Naive thymus-derived CD8-positive, alpha-beta T cell (primary cell): ENCODE measurements around the gene DDA1. TPM values are rescaled to one million over a fixed set of nuclear protein-coding genes. Genes with fewer than 3 reads are reported as not detected.

Experiments
- ATAC-seq, 2 donors: fragments of 150-1000 bp; cut with Tn5 transposase in 1 of 2; sonication (Bioruptor Pico), chemical (Tn5 transposase) in 1 of 2; 1 replicate in 1 of 2; 2 replicates in 1 of 2; pipeline ENCODE4 v1.10.0; 2021; ENCODE audit warnings: mild to moderate bottlenecking in 2 of 2, moderate library complexity in 2 of 2
- POLR2A ChIA-PET: fragments of 350-600 bp; sonication (Branson Sonifier 250); formaldehyde crosslinking; loops from one replicate; lab custom pipeline; 2021; ENCODE audit warnings: antibody characterized with exemption; lab: Charles Lee
- DNase-seq, 10 donors: peaks; one replicate each; pipeline versions ENCODE4 v3.0.0 to v3.0.0-alpha.2; 2020 to 2022
- H3K27ac Mint-ChIP-seq, 10 donors: one replicate each; pipeline ENCODE4 v1.8.0; 2020 to 2022; ENCODE audit warnings: mild to moderate bottlenecking in 10 of 10, mixed read lengths in 10 of 10, moderate library complexity in 4 of 10, inconsistent platforms in 1 of 10
- H3K27me3 Mint-ChIP-seq, 5 donors: one replicate each; pipeline ENCODE4 v1.8.0; 2021 to 2022; ENCODE audit warnings: mixed read lengths in 5 of 5
- H3K36me3 Mint-ChIP-seq, 3 donors: one replicate each; pipeline ENCODE4 v1.8.0; 2020 to 2022; ENCODE audit warnings: mixed read lengths in 3 of 3, mild to moderate bottlenecking in 2 of 3, inconsistent platforms in 1 of 3
- H3K4me1 Mint-ChIP-seq, 4 donors: one replicate each; pipeline ENCODE4 v1.8.0; 2021 to 2022; ENCODE audit warnings: mixed read lengths in 4 of 4
- H3K4me3 Mint-ChIP-seq, 10 donors: one replicate each; pipeline ENCODE4 v1.8.0; 2020 to 2022; ENCODE audit warnings: mild to moderate bottlenecking in 10 of 10, mixed read lengths in 10 of 10, moderate library complexity in 6 of 10, inconsistent platforms in 1 of 10
- H3K9me3 Mint-ChIP-seq, 9 donors: one replicate each; pipeline ENCODE4 v1.8.0; 2020 to 2022; ENCODE audit warnings: mixed read lengths in 9 of 9, mild to moderate bottlenecking in 3 of 9, inconsistent platforms in 1 of 9, moderate library complexity in 1 of 9
- polyA plus RNA-seq, 3 donors: library from polyadenylated mRNA; unstranded; fragments of 300-500 nt; fragmentation: Illumina TruSeq; gene quantifications; one replicate each; pipeline ENCODE4 v1.2.3, GENCODE V29; 2021
- total RNA-seq, 8 experiments: library from RNA in 2 of 8; stranded (reverse) in 2 of 8; gene quantifications; one replicate each; pipeline ENCODE4 v1.2.3 and lab custom pipeline; 2021 to 2026

Gene DDA1
- total and polyA plus RNA-seq, 5 experiments from 2014 or later: 23.7 to 32.6 (median 31.2) TPM

GRCh38 chr19:17319473-17320238 lies 10.3 kb downstream of the DDA1 start:
- POLR2A ChIA-PET: no interaction called here
- DNase-seq: no peak

DNA sequence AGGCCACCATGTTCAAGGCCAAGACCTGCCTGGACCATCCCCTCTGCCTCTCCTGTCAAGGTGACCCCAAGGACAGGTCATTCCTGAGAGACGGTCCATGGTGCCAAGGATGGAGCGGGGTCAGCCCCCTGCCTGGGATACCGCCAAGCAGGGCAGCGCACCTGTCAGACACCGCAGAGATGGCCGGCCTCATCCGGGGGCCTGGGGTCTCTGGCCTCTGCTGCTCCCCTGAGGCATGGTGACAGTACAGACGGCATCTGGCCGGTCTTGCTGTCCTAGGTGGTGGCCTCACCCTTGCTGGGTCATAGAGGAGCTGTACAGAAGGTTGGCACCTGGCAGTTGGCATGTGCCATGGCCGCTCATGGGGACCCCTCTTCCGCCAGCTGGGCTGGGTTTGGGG lies 11.1 kb downstream of the DDA1 start:
- no peak overlapping the region for H3K4me3 Mint-ChIP-seq
- peaks cover 4 to 14% (median 9%) of the 10 kb centered on the region in 4 donors for H3K4me1 Mint-ChIP-seq
- POLR2A ChIA-PET: interaction anchor here (0.6 to 1.2 kb wide), 4 partner anchors 10 to 158 kb away, joined by 3 to 5 read pairs (median 3); partner anchors contain the start of gene DDA1
- H3K36me3 Mint-ChIP-seq: peaks cover 0 to 59% (median 9%) of the 10 kb centered on the region in 3 donors
- DNase-seq (no peak), ATAC-seq (no peak)
- H3K27me3 Mint-ChIP-seq: no peaks in the 10 kb centered on the region
- no peaks in the 10 kb centered on the region for H3K9me3 Mint-ChIP-seq
- H3K27ac Mint-ChIP-seq: no peak overlapping the region

More at GRCh38 chr19:17319473-17320238, 10.3 kb downstream of the DDA1 start:
- peak overlapping the region in 2 of 10 donors; percentile 9 to 15 for H3K27ac Mint-ChIP-seq
- H3K9me3 Mint-ChIP-seq: no peaks in the 10 kb centered on the region
- H3K27me3 Mint-ChIP-seq: no peaks in the 10 kb centered on the region
- H3K36me3 Mint-ChIP-seq: peaks cover 0 to 62% (median 9%) of the 10 kb centered on the region in 3 donors
- H3K4me3 Mint-ChIP-seq: no peak overlapping the region
- H3K4me1 Mint-ChIP-seq: peaks cover 4 to 14% (median 9%) of the 10 kb centered on the region in 4 donors
- ATAC-seq: no peak

DNA sequence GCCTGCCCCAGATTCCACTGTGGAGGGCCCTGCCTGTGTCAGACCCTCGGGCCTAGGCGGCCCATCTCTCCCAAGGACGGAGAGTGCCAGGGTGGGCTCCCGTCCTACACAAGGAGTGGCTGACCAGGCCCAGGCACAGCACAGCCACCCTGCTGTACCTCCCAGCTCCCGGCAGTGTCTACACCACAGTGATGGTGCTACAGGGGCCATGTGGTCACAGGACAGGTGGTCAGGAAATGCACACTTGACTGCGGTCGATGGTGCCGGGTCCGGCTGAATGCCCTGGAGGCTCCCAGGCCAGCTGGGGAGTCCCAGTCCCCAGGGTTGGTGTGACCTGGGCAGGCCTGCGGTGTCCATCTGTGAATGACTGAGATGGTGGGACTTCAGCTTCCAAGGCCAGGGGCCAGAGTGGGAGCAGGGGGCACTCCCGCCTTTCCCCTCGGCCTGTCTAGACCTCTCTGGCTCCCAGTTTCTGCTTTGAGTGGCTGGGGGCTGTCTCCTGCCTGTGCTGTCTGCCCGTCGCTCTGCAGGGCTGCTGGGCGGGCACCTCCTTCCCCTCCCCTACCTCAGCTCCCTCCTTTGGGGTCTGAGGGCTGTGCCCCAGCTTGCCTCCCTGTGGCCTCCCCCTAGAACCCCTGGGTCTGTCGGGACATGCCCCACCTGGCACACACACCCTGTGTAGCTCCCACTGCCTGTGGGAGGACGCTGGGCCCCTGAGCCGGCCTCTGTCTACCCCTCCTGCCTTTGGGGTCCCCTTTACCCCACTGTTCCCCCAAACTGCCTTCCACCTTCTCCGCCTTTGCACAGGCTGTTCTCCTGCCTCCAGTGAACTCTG lies 12.5 kb downstream of the DDA1 start:
- peak overlapping the region in 3 of 10 donors; percentile 38 to 73 (median 57) for H3K27ac Mint-ChIP-seq
- H3K36me3 Mint-ChIP-seq: peaks cover 0 to 44% (median 3%) of the 10 kb centered on the region in 3 donors
- no peaks in the 10 kb centered on the region for H3K27me3 Mint-ChIP-seq
- H3K9me3 Mint-ChIP-seq: no peaks in the 10 kb centered on the region
- ATAC-seq: no peak
- DNase-seq: no peak
- POLR2A ChIA-PET: interaction anchor here (0.6 to 1.2 kb wide), 6 partner anchors 8 to 24 kb away, joined by 3 to 4 read pairs (median 3); partner anchors contain the start of genes ANO8 and DDA1
- peaks cover 1 to 14% (median 9%) of the 10 kb centered on the region in 4 donors for H3K4me1 Mint-ChIP-seq
- H3K4me3 Mint-ChIP-seq: peak overlapping the region in 1 of 10 donors; percentile 26

GRCh38 chr19:17322854-17323253 lies 13.5 kb downstream of the DDA1 start:
- H3K9me3 Mint-ChIP-seq: no peaks in the 10 kb centered on the region
- H3K27ac Mint-ChIP-seq: peak overlapping the region in 3 of 10 donors; percentile 40 to 88 (median 57)
- peaks cover 1 to 14% (median 12%) of the 10 kb centered on the region in 4 donors for H3K4me1 Mint-ChIP-seq
- ATAC-seq (no peak), DNase-seq (no peak)
- H3K27me3 Mint-ChIP-seq: no peaks in the 10 kb centered on the region
- peak overlapping the region in 6 of 10 donors; percentile 13 to 74 (median 64) for H3K4me3 Mint-ChIP-seq
- peaks cover 0 to 35% (median 3%) of the 10 kb centered on the region in 3 donors for H3K36me3 Mint-ChIP-seq
- POLR2A ChIA-PET: interaction anchor here (1.2 kb wide), 2 partner anchors 9 to 11 kb away, joined by 3 read pairs; no protein-coding TSS in a partner anchor

DNA sequence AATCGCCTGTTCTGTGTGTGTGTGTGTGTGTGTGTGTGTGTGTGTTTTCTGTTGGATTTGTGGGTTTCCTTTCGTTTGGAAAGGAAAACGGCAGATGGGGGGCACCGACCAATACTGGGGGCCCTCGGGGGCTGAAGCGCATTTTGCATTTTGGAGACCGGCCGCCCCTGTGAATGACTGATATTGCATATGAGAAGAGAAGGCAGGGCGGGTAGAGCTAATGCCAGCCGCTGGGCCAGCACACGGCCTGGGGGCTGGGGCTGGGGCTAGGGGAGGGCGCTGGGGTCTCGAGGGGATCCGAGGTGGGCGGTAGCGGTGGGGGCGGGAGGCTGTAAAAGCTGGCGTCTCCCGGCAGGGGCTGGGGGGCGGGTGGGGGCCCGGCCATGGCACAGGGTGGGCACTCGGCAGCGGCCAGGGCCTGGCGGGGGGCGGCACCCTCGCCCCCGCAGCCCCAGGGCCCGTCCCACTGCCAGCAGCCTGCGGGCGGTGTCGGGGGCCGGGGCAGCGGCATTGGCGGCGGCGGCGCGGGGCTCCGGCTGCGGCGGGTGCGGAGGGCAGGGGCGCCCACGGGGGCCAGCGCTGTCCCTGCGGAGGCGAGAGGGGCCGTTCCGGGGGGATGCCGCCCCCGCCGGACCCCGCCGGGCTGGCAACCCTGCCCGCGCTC lies 14.1 kb downstream of the DDA1 start:
- Mint-ChIP-seq H3K4me3 (peak overlapping the region in 9 of 10 donors; percentile 5 to 74 (median 37)), H3K36me3 (peaks cover 0 to 30% (median 3%) of the 10 kb centered on the region in 3 donors), H3K9me3 (no peaks in the 10 kb centered on the region), H3K4me1 (peaks cover 1 to 14% (median 12%) of the 10 kb centered on the region in 4 donors), H3K27ac (peak overlapping the region in 3 of 10 donors; percentile 42 to 88 (median 57)), H3K27me3 (no peaks in the 10 kb centered on the region)
- POLR2A ChIA-PET: interaction anchor here (0.6 to 1.8 kb wide), 4 partner anchors 10 to 98 kb away, joined by 3 to 8 read pairs (median 3); partner anchors contain the start of gene DDA1
- DNase-seq: no peak
- ATAC-seq: peak; percentile 16 to 31

- no peaks in the 10 kb centered on the region for H3K27me3 Mint-ChIP-seq
- H3K4me3 Mint-ChIP-seq: peak overlapping the region in 2 of 10 donors; percentile 47 to 58
- H3K36me3 Mint-ChIP-seq: peaks cover 0 to 28% (median 3%) of the 10 kb centered on the region in 3 donors
- H3K9me3 Mint-ChIP-seq: no peaks in the 10 kb centered on the region
- peaks cover 1 to 15% (median 12%) of the 10 kb centered on the region in 4 donors for H3K4me1 Mint-ChIP-seq
- POLR2A ChIA-PET: interaction anchor here (1.8 kb wide), 1 partner anchor 15 kb away, joined by 8 read pairs; the partner anchor contains the start of gene DDA1
- peak overlapping the region in 1 of 10 donors; percentile 63 for H3K27ac Mint-ChIP-seq
- peak; percentile 28 to 32 for ATAC-seq
- DNase-seq: peak in 2 of 10 donors; percentile 24 to 67
These were observed 14.6 kb downstream of the DDA1 start for GRCh38 chr19:17323964-17324332.

DNA sequence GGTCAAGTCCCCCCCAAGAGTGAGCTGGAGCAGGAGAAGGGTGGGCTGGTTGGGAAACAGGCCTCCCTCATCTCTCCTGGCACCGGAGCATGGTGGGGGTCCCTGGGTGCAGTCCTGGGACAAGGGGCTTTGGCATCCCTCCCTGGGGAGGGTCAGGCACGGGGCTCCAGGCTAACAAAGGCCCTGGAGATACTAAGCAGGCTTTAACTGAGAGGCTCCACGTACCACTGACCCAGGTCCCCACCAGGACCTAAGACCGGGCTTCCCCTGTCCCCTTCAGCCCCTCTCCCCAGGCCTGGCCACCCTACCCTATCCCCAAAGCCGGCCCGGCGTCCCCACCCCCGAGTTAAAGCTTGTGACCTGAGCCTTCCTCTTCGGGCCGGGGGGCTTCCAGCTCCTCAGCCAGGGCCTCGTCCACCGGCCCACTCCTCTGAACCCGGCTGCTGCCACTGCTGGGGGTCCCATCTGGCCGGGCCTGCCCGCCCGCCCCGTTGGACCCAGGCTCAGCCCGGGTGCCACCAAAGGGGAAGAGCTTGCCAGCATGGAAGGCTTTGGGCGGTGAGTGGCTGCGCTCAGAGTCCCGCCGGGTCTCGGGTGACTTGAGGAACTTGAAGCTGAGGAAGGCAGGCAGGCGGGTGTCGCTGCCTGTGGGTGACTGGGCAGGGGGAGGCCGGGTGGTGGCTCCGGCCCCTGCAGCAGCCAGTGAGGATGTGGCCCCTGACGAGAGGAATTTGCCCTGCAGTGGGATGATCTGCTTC lies 15.2 kb downstream of the DDA1 start:
- POLR2A ChIA-PET: interaction anchor here (0.6 to 1.8 kb wide), 5 partner anchors 9 to 1076 kb away, joined by 3 to 8 read pairs (median 3); partner anchors contain the start of genes ANO8, DDA1 and MRPL34
- no peak for ATAC-seq
- Mint-ChIP-seq H3K27ac (no peak overlapping the region), H3K36me3 (peaks cover 0 to 23% (median 3%) of the 10 kb centered on the region in 3 donors), H3K9me3 (no peaks in the 10 kb centered on the region), H3K4me1 (peaks cover 1 to 19% (median 12%) of the 10 kb centered on the region in 4 donors), H3K4me3 (no peak overlapping the region), H3K27me3 (no peaks in the 10 kb centered on the region)
- DNase-seq: no peak

DNA sequence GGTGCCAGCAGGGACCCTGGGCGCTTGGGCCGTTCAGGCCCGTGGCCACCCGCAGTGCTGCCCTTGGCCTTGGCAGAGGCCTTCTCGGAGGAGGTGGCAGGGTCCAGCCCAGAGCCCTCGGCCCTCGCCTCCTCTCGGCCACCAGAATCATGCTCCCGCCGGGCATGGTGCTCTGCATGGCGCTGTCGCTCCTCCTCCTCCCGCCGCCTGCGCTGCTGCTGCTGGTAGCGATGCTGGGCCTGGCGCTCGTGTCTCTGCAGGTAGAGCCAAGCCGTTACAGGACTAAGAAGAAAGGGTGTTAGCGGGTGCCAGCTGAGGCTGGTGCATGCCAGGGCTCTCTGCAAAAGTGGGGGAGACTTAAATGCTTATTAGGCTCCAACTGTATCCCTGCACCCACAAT lies 15.8 kb downstream of the DDA1 start:
- POLR2A ChIA-PET: interaction anchor here (0.6 to 1.8 kb wide), 5 partner anchors 8 to 1077 kb away, joined by 3 to 8 read pairs (median 3); partner anchors contain the start of genes ANO8, DDA1 and MRPL34
- DNase-seq: no peak

GRCh38 chr19:17325881-17326594 lies 16.7 kb downstream of the DDA1 start:
- Mint-ChIP-seq H3K27ac (peak overlapping the region in 2 of 10 donors; percentile 18 to 29), H3K27me3 (no peaks in the 10 kb centered on the region), H3K36me3 (peaks cover 0 to 8% (median 0%) of the 10 kb centered on the region in 3 donors), H3K4me1 (peaks cover 7 to 30% (median 19%) of the 10 kb centered on the region in 4 donors), H3K4me3 (no peak overlapping the region), H3K9me3 (no peaks in the 10 kb centered on the region)
- ATAC-seq (no peak), DNase-seq (no peak)
- POLR2A ChIA-PET: interaction anchor here (0.6 to 3.2 kb wide), 3 partner anchors 16 to 494 kb away, joined by 4 to 19 read pairs (median 4); partner anchors contain the start of genes DDA1 and MRPL34

More for the DNA sequence above, 15.8 kb downstream of the DDA1 start:
- Mint-ChIP-seq H3K4me3 (no peak overlapping the region), H3K27me3 (no peaks in the 10 kb centered on the region), H3K4me1 (peaks cover 1 to 25% (median 14%) of the 10 kb centered on the region in 4 donors), H3K27ac (peak overlapping the region in 1 of 10 donors; percentile 15), H3K36me3 (peaks cover 0 to 17% (median 1%) of the 10 kb centered on the region in 3 donors), H3K9me3 (no peaks in the 10 kb centered on the region)
- no peak for ATAC-seq

GRCh38 chr19:17326595-17326966 lies 17.2 kb downstream of the DDA1 start:
- peaks cover 7 to 30% (median 19%) of the 10 kb centered on the region in 4 donors for H3K4me1 Mint-ChIP-seq
- peaks cover 0 to 7% (median 0%) of the 10 kb centered on the region in 3 donors for H3K36me3 Mint-ChIP-seq
- H3K27ac Mint-ChIP-seq: peak overlapping the region in 4 of 10 donors; percentile 18 to 73 (median 29)
- DNase-seq (no peak), ATAC-seq (no peak)
- H3K9me3 Mint-ChIP-seq: no peaks in the 10 kb centered on the region
- H3K27me3 Mint-ChIP-seq: no peaks in the 10 kb centered on the region
- POLR2A ChIA-PET: interaction anchor here (0.6 to 3.2 kb wide), 5 partner anchors 13 to 493 kb away, joined by 3 to 19 read pairs (median 4); partner anchors contain the start of genes DDA1 and MRPL34
- peak overlapping the region in 6 of 10 donors; percentile 33 to 57 (median 45) for H3K4me3 Mint-ChIP-seq
